ENCODE measurements around the gene NAP1L4. TPM values are rescaled to one million over a fixed set of nuclear protein-coding genes. Genes with fewer than 3 reads are reported as not detected.
"Not testable (repeated sequence)": the region's sequence is repeated elsewhere in the genome, so short reads cannot be mapped to it uniquely, and the experiment has no call there.

The NAP1L4 gene
- total RNA-seq, 1 donor from 2014 or later = 172 TPM

DNA sequence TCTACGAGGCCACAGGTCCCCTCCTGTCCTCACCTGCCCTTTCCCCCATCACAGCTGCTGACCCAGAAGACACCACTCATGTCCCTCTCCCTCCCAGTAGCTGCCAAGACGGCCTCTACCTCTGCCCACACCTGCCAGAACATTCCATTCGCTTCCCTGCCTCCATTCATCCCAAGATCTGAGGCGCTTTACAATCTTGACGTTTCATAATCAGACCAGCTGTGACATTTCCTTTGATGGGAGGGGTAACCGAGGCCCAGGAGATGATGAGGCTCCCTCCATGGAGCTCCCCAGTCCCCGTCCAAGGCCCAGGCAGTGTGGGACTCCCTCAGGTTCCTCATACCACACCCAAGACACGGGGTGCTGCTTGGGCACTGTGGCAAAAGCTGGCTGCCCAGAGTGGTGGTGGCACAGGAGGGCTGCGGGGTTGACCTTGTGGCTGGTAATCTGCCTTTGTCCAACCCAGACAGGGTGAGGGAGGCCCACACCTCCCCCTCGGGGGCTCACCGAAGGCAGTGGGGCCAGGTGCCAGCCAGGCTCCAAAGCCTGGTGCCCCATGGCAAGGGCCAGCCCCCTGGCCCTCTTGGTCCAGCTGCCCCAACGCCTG lies 80.2 kb downstream of the NAP1L4 start:
- Mint-ChIP-seq H3K4me3 (no peak overlapping the region), H3K4me1 (ENCODE audit: unreplicated experiment) (peaks cover 5% of the 10 kb centered on the region)

DNA sequence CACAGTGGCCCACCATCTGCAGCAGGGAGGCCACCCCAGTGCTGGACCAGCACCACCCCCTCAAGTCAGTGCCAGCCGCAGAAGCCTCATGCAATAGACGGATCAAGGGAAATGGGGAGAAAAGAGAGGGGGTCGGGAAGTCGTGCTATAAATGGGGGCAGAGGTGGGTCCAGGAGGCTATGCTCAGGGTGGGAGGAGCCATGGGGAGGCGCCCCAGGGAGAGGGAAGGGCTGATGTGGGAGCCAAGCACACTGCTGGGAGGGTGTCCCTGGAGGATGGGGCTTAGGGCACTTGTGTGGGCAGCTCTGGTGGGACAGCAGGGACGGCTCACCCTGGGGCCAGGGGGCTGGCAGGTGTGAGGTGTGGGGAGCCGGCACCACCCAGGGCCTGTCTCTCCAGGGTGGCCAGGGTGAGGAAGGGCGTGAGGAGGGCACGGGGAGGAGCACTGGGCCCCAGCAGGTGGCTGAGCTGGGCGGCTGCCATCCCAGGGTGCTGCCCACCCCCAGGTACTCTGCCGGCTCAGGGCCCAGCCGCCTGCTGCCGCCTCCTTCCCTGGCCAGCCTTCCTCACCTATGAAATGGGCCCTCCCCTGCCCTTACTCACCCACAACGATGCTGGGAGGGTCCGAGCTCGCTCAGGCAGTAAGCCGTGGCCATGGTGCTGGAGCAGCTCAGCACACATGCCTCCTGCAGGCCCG lies 80.9 kb downstream of the NAP1L4 start:
- Mint-ChIP-seq H3K4me3 (no peak overlapping the region), H3K36me3 (no peaks in the 10 kb centered on the region), H3K27ac (peak overlapping the region; percentile 82), H3K4me1 (ENCODE audit: unreplicated experiment) (peaks cover 5% of the 10 kb centered on the region), H3K9me3 (no peaks in the 10 kb centered on the region), H3K27me3 (no peaks in the 10 kb centered on the region)
- TF ChIP-seq, protein P1, sequence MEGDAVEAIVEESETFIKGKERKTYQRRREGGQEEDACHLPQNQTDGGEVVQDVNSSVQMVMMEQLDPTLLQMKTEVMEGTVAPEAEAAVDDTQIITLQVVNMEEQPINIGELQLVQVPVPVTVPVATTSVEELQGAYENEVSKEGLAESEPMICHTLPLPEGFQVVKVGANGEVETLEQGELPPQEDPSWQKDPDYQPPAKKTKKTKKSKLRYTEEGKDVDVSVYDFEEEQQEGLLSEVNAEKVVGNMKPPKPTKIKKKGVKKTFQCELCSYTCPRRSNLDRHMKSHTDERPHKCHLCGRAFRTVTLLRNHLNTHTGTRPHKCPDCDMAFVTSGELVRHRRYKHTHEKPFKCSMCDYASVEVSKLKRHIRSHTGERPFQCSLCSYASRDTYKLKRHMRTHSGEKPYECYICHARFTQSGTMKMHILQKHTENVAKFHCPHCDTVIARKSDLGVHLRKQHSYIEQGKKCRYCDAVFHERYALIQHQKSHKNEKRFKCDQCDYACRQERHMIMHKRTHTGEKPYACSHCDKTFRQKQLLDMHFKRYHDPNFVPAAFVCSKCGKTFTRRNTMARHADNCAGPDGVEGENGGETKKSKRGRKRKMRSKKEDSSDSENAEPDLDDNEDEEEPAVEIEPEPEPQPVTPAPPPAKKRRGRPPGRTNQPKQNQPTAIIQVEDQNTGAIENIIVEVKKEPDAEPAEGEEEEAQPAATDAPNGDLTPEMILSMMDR (conservative IDR thresholded peaks at IDR 0.05) = no peak
- no peak for DNase-seq (ENCODE audit: extremely low spot score, unreplicated experiment)

More for the DNA sequence above, 80.2 kb downstream of the NAP1L4 start:
- Mint-ChIP-seq H3K27ac (peak overlapping the region; percentile 82), H3K36me3 (no peaks in the 10 kb centered on the region), H3K9me3 (no peaks in the 10 kb centered on the region), H3K27me3 (no peaks in the 10 kb centered on the region)
- no peak for DNase-seq (ENCODE audit: extremely low spot score, unreplicated experiment)
- TF ChIP-seq, protein P1 (conservative IDR thresholded peaks at IDR 0.05) = no peak

DNA sequence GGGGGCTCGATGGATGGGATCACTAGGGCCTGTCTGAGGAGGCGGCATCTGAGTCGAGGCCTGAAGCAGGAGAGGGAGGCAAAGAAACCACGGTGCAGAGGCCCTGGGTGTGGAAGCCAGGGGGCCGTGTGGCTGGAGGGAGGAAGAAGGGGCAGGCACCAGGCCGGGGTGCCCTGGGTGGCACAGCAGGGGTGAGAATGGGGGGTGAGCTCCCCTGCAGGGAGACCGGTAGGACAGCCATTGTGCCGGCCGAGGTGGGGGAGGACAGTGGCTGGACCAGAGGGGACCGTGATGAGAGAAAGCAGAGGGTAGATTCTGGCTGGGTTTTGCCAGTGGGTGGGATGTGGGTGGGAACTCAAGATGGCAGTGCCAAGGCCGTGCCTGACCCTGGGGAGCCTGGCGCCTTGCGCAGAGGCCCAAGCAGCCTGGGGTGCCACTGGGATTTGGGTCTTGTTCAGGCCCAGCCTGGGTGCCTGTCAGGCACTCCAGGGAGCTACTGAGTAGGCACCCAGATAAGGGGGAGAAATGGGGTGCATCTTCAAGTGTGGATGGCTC lies 81.7 kb downstream of the NAP1L4 start:
- H3K4me1 Mint-ChIP-seq (ENCODE audit: unreplicated experiment) = peaks cover 5% of the 10 kb centered on the region
- no peak overlapping the region for H3K4me3 Mint-ChIP-seq
- no peaks in the 10 kb centered on the region for H3K36me3 Mint-ChIP-seq
- no peaks in the 10 kb centered on the region for H3K9me3 Mint-ChIP-seq
- peak overlapping the region; percentile 18 for H3K27ac Mint-ChIP-seq
- H3K27me3 Mint-ChIP-seq = no peaks in the 10 kb centered on the region
- no peak for DNase-seq (ENCODE audit: extremely low spot score, unreplicated experiment)
- TF ChIP-seq, protein P1 (conservative IDR thresholded peaks at IDR 0.05) = no peak

DNA sequence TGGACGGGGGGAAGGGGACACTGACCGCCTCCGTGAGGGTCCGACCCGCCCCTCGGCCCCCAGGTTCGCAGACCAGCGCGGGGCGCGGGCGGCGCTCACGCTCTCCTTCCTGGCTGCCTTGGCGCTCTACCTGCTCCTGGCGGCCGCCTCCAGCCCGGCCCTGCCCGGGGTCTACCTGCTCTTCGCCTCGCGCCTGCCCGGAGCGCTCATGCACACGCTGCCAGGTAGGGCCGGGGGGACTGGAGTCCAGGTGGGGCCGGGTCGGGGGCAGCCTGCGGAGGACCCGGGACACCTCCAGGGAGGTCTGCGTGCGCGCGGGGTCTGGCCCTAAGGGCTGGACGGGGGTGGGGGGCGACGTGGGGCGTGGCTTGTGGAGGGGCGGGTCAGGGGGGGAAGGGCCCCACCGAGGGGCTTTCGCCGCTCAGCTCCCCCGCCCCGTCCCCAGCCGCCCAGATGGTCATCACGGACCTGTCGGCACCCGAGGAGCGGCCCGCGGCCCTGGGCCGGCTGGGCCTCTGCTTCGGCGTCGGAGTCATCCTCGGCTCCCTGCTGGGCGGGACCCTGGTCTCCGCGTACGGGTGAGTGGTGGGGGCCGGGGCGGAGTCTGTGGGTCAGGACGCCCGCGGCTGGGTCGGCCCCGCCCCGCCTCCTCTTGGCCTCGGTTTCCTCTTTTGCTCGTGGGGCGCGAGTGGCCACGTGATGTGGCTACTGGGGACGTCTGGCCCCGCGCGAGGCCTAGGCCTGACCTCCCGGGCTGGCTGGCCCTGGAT lies 82.8 kb downstream of the NAP1L4 start:
- no peaks in the 10 kb centered on the region for H3K27me3 Mint-ChIP-seq
- H3K4me3 Mint-ChIP-seq = no peak overlapping the region
- peaks cover 4% of the 10 kb centered on the region for H3K36me3 Mint-ChIP-seq
- H3K27ac Mint-ChIP-seq = no peak overlapping the region
- H3K9me3 Mint-ChIP-seq = no peaks in the 10 kb centered on the region
- TF ChIP-seq, protein P1 (conservative IDR thresholded peaks at IDR 0.05) = no peak
- peaks cover 5% of the 10 kb centered on the region for H3K4me1 Mint-ChIP-seq (ENCODE audit: unreplicated experiment)
- DNase-seq (ENCODE audit: extremely low spot score, unreplicated experiment) = no peak

DNA sequence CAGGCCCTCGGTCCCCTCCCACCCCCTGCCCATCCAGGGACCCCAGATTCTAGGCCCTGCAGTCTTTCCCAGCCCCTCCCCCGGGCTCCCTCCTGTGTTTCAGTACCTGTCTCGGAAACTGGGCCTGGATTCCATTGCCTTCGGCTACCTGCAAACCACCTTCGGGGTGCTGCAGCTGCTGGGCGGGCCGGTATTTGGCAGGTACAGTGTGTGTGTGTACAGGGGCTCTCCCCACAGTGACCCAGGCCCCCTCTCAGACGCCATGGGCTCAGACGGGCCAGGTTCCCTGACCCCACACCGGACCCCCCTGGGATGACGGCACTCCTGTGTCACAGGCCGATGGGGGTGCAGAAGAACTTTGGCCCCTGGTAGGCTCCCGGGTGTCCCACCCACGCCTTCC lies 84.0 kb downstream of the NAP1L4 start:
- H3K4me1 Mint-ChIP-seq (ENCODE audit: unreplicated experiment) = peaks cover 5% of the 10 kb centered on the region
- DNase-seq (ENCODE audit: extremely low spot score, unreplicated experiment) = no peak
- TF ChIP-seq, protein P1 (conservative IDR thresholded peaks at IDR 0.05) = no peak
- no peak overlapping the region for H3K27ac Mint-ChIP-seq
- H3K9me3 Mint-ChIP-seq = no peaks in the 10 kb centered on the region
- H3K4me3 Mint-ChIP-seq = no peak overlapping the region
- H3K36me3 Mint-ChIP-seq = peaks cover 4% of the 10 kb centered on the region
- no peaks in the 10 kb centered on the region for H3K27me3 Mint-ChIP-seq

DNA sequence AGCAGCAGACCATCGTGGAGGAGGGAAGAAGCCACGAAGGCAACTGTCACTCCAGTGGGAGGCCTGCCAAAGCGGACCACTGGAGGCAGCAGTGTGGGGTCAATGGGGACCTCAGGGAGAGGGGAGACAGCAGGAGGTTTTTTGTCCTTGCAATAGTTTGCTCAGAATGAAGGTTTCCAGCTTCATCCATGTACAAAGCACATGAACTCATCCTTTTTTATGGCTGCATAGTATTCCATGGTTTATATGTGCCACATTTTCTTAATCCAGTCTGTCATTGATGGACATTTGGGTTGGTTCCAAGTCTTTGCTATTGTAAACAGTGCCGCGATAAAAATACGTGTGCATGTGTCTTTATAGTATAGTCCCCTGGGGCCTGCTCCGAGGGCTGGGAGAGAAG lies 86.8 kb downstream of the NAP1L4 start:
- not testable (repeated sequence) for H3K4me1 Mint-ChIP-seq (ENCODE audit: unreplicated experiment); H3K27me3 Mint-ChIP-seq; H3K4me3 Mint-ChIP-seq; H3K9me3 Mint-ChIP-seq; DNase-seq (ENCODE audit: extremely low spot score, unreplicated experiment); H3K27ac Mint-ChIP-seq; H3K36me3 Mint-ChIP-seq

All from type B pancreatic cell (in vitro differentiated cells).